Panc1 (cell line): Measurements from ENCODE around the gene RIMBP2.

ENCODE experiments used
- TCF7L2 ChIP-seq: IDR thresholded peaks from 2 replicates; pipeline ENCODE4 v1.6.1; 2011; ENCODE audit warnings: mild to moderate bottlenecking, low read depth, low read length, inconsistent platforms
- TF ChIP-seq, protein P1 (sequence below): fragments of 450-650 bp; IDR thresholded peaks from 2 replicates; pipeline ENCODE4 v1.5.1; 2017; ENCODE audit warnings: mild to moderate bottlenecking

DNA sequence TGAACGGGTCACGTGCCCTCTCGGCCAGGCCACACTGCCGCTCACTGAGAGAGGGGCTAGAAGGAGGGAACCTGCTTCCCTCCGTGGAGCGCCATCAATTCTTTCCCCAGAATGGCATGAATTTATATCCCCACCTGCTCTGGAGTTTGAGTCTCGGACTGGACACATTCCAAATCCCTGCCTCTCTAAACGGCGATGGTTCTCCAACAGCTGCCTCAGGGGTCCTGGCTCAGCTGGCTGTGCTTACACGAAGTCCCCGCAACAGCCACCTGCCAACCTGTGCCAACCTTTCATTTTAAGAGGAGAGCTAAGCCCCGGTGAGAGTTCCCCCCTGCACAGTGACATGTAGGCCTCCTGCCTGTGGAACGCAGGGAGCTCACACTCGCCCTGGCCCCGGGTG is 73.2 kb downstream of the RIMBP2 start:
- no peak for TF ChIP-seq TCF7L2
- TF ChIP-seq, protein P1, sequence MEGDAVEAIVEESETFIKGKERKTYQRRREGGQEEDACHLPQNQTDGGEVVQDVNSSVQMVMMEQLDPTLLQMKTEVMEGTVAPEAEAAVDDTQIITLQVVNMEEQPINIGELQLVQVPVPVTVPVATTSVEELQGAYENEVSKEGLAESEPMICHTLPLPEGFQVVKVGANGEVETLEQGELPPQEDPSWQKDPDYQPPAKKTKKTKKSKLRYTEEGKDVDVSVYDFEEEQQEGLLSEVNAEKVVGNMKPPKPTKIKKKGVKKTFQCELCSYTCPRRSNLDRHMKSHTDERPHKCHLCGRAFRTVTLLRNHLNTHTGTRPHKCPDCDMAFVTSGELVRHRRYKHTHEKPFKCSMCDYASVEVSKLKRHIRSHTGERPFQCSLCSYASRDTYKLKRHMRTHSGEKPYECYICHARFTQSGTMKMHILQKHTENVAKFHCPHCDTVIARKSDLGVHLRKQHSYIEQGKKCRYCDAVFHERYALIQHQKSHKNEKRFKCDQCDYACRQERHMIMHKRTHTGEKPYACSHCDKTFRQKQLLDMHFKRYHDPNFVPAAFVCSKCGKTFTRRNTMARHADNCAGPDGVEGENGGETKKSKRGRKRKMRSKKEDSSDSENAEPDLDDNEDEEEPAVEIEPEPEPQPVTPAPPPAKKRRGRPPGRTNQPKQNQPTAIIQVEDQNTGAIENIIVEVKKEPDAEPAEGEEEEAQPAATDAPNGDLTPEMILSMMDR = no peak
